Stimulated activated CD8-positive, alpha-beta memory T cell treated with anti-CD3 and anti-CD28 coated beads, Interleukin-12 subunit alpha, Interleukin-12 subunit beta, amount 100 ng/mL, for 1 hour (primary cell): ENCODE measurements around the gene MAN1C1.
"Not testable (repeated sequence)": the region's sequence is repeated elsewhere in the genome, so short reads cannot be mapped to it uniquely, and the experiment has no call there.

Experiments used
- DNase-seq: peaks from one replicate; pipeline ENCODE4 v3.0.0-alpha.2; 2020; ENCODE audit warnings: low read depth

The MAN1C1 gene

GRCh38 chr1:25583519-25584370 lies 32.8 kb upstream of the MAN1C1 start:
- no peak for DNase-seq

- no peak for DNase-seq
Measured at GRCh38 chr1:25586181-25586588, 30.4 kb upstream of the MAN1C1 start.

GRCh38 chr1:25587290-25587689 lies 29.3 kb upstream of the MAN1C1 start:
- no peak for DNase-seq

- DNase-seq, result not testable (repeated sequence)
Measured at GRCh38 chr1:25588224-25588623, 28.4 kb upstream of the MAN1C1 start.

- not testable (repeated sequence) for DNase-seq
Measured at GRCh38 chr1:25588786-25589185, 27.8 kb upstream of the MAN1C1 start.

GRCh38 chr1:25590096-25590824 lies 26.3 kb upstream of the MAN1C1 start:
- DNase-seq, result no peak

- DNase-seq, result no peak
Measured at GRCh38 chr1:25593861-25594260, 22.7 kb upstream of the MAN1C1 start.

GRCh38 chr1:25594971-25595370 lies 21.6 kb upstream of the MAN1C1 start:
- no peak for DNase-seq

- DNase-seq, result not testable (repeated sequence)
Measured at GRCh38 chr1:25596641-25597040, 19.9 kb upstream of the MAN1C1 start.

GRCh38 chr1:25598879-25599278 lies 17.7 kb upstream of the MAN1C1 start:
- no peak for DNase-seq

GRCh38 chr1:25599969-25600610 lies 16.5 kb upstream of the MAN1C1 start:
- DNase-seq, result no peak

- not testable (repeated sequence) for DNase-seq
Measured at GRCh38 chr1:25600971-25601699, 15.5 kb upstream of the MAN1C1 start.

GRCh38 chr1:25603779-25604538 lies 12.6 kb upstream of the MAN1C1 start:
- not testable (repeated sequence) for DNase-seq

GRCh38 chr1:25607123-25607522 lies 9.5 kb upstream of the MAN1C1 start:
- DNase-seq, result no peak

- peak; percentile 83 for DNase-seq
Measured at GRCh38 chr1:25608488-25609178, 8.0 kb upstream of the MAN1C1 start.

GRCh38 chr1:25609921-25610320 lies 6.7 kb upstream of the MAN1C1 start:
- no peak for DNase-seq

GRCh38 chr1:25610822-25611630 lies 5.6 kb upstream of the MAN1C1 start:
- DNase-seq, result no peak

GRCh38 chr1:25611843-25612242 lies 4.7 kb upstream of the MAN1C1 start:
- no peak for DNase-seq

- no peak for DNase-seq
Measured at GRCh38 chr1:25612421-25612820, 4.2 kb upstream of the MAN1C1 start.

- DNase-seq, result no peak
Measured at GRCh38 chr1:25613091-25613490, 3.5 kb upstream of the MAN1C1 start.
